GM12878 (cell line): ENCODE data around the gene PAEP. TPM values are rescaled to one million over a fixed set of nuclear protein-coding genes. Genes with fewer than 3 reads are reported as not detected.

Experiments
- ATAC-seq: fragments of 200-7000 bp; cut with Tn5 transposase; 3 replicates; pipeline ENCODE4 v1.9.1; 2020; ENCODE audit warnings: mild to moderate bottlenecking, moderate library complexity
- BruUV-seq: library from RNA; stranded (reverse); fragments of 400-500 nt; replicated peaks from 2 replicates; lab custom pipeline; 2021; lab: Mats Ljungman, UMichigan
- CTCF ChIA-PET: fragments of 300-600 bp; sonication (Branson Sonifier 250); formaldehyde crosslinking; extraction: SDS; loops from one replicate; lab custom pipeline; 2021; ENCODE audit warnings: inconsistent platforms; lab: Yijun Ruan, JAX
- POLR2A ChIA-PET: fragments of 350-600 bp; formaldehyde crosslinking; extraction: SDS; loops from one replicate; lab custom pipeline; 2021; ENCODE audit warnings: inconsistent platforms; lab: Charles Lee
- RAD21 ChIA-PET: fragments of 300-600 bp; sonication (Branson Sonifier 250); formaldehyde crosslinking; loops from one replicate; lab custom pipeline; 2023; ENCODE audit warnings: antibody characterized with exemption; ENCODE audit not compliant: unreplicated experiment; lab: Charles Lee
- SMC1A ChIA-PET: fragments of 300-600 bp; sonication (Branson Sonifier 250); formaldehyde crosslinking; loops from one replicate; lab custom pipeline; 2023; ENCODE audit not compliant: unreplicated experiment, uncharacterized antibody; lab: Charles Lee
- DNase-seq: peaks from one replicate; pipeline ENCODE4 v3.0.0-alpha.2; 2011; ENCODE audit warnings: low read depth, low spot score
- FAIRE-seq: peaks from 3 replicates; lab custom pipeline; 2011; peaks lifted over from hg19 to GRCh38; lab: Jason Lieb, UNC
- H2AFZ ChIP-seq: 2 replicates; pipeline ENCODE4 v1.6.0; 2011; ENCODE audit warnings: low read depth, low read length, control low read depth; ENCODE audit not compliant: control insufficient read depth
- H3K27ac ChIP-seq: 2 replicates; pipeline ENCODE4 v1.5.1; 2011; ENCODE audit warnings: control low read depth; ENCODE audit not compliant: control insufficient read depth, insufficient read depth
- H3K27me3 ChIP-seq, 2 experiments: replicated peaks in 1 of 2; 2 replicates each; pipeline versions ENCODE4 v1.6.0 to v1.6.1; 2011; ENCODE audit warnings: low read length in 1 of 2; ENCODE audit not compliant: control insufficient read depth in 2 of 2, insufficient read depth in 2 of 2
- H3K36me3 ChIP-seq, 2 experiments: 2 replicates each; pipeline ENCODE4 v1.5.1; 2011; ENCODE audit warnings: low read length in 1 of 2; ENCODE audit not compliant: control insufficient read depth in 2 of 2, insufficient read depth in 2 of 2
- H3K4me1 ChIP-seq: 2 replicates; pipeline ENCODE4 v1.6.1; 2011; ENCODE audit warnings: mild to moderate bottlenecking, low read length, moderate library complexity, mixed read lengths; ENCODE audit not compliant: control insufficient read depth, insufficient read depth
- H3K4me2 ChIP-seq: 2 replicates; pipeline ENCODE4 v1.6.0; 2011; ENCODE audit warnings: control low read depth; ENCODE audit not compliant: control insufficient read depth, insufficient read depth
- H3K4me3 ChIP-seq: fragments of 200-600 bp; sonication (generic); 2 replicates; pipeline ENCODE4 v1.5.1; 2016
- H3K79me2 ChIP-seq: 2 replicates; pipeline ENCODE4 v1.6.0; 2011; ENCODE audit warnings: low read length; ENCODE audit not compliant: control insufficient read depth, insufficient read depth
- H3K9ac ChIP-seq: 2 replicates; pipeline ENCODE4 v1.8.0; 2011; ENCODE audit warnings: low read length, control low read depth, mixed read lengths; ENCODE audit not compliant: control insufficient read depth, insufficient read depth
- H3K9me3 ChIP-seq: replicated peaks from 3 replicates; pipeline ENCODE4 v1.5.1; 2011; ENCODE audit warnings: mild to moderate bottlenecking, low read length; ENCODE audit not compliant: control insufficient read depth, insufficient read depth
- H4K20me1 ChIP-seq: 2 replicates; pipeline ENCODE4 v1.6.0; 2011; ENCODE audit not compliant: control insufficient read depth, insufficient read depth
- CUX1 ChIP-seq: IDR thresholded peaks from 2 replicates; pipeline ENCODE4 v1.6.1; 2012; ENCODE audit warnings: improper control_type of control experiment, low read depth, low read length; ENCODE audit not compliant: insufficient replicate concordance
- HDAC2 ChIP-seq: fragments of 200-600 bp; sonication (generic); IDR thresholded peaks from 2 replicates; pipeline ENCODE4 v1.6.1; 2017
- MAX ChIP-seq: IDR thresholded peaks from 2 replicates; pipeline ENCODE4 v1.6.1; 2012; ENCODE audit warnings: low read depth, low read length, improper control_type of control experiment
- NFYB ChIP-seq: IDR thresholded peaks from 2 replicates; pipeline ENCODE4 v1.6.1; 2011; ENCODE audit warnings: low read depth, mild to moderate bottlenecking, low read length, improper control_type of control experiment, moderate library complexity; ENCODE audit not compliant: insufficient read depth
- NRF1 ChIP-seq: conservative IDR thresholded peaks from 2 replicates; pipeline ENCODE4 v1.6.1; 2011; ENCODE audit warnings: mild to moderate bottlenecking, low read depth, low read length, improper control_type of control experiment
- SMAD5 ChIP-seq: IDR thresholded peaks from 2 replicates; pipeline ENCODE4 v1.6.1; 2016; ENCODE audit warnings: antibody characterized with exemption, low read depth
- ZBTB11 ChIP-seq: fragments of 450-650 bp; formaldehyde crosslinking; IDR thresholded peaks from 2 replicates; pipeline ENCODE4 v1.5.0; 2022; ENCODE audit warnings: mild to moderate bottlenecking, missing genetic modification characterization
- ZNF207 ChIP-seq: fragments of 450-650 bp; IDR thresholded peaks from 2 replicates; pipeline ENCODE4 v1.6.1; 2014; ENCODE audit warnings: antibody characterized with exemption, mild to moderate bottlenecking, borderline replicate concordance
- WGBS: methylation state at CpG from one replicate; pipeline ENCODE4 v1.1.6; 2016; ENCODE audit warnings: low lambda C conversion rate; ENCODE audit not compliant: insufficient replicate concordance, insufficient coverage; ENCODE audit errors: missing lambda C conversion rate; 5-methylcytosine and 5-hydroxymethylcytosine counted together
- in situ Hi-C: fragments of 300-500 bp; cut with MboI; formaldehyde crosslinking; loops from 9 replicates; pipeline ENCODE4 v1.14.3; 2018; ENCODE audit warnings: mixed read lengths
- intact Hi-C: fragments of 100-400 bp; cut with micrococcal nuclease; formaldehyde crosslinking; loops from one replicate; pipeline ENCODE4 v1.14.2; 2022; ENCODE audit not compliant: unreplicated experiment
- polyA plus RNA-seq, 11 experiments: library from polyadenylated mRNA; depleted of rRNA in 4 of 11; unstranded in 6 of 11; stranded (reverse) in 5 of 11; fragments of >200 nt; fragmentation: Nextera tagmentation in 4 of 11; fragmentation: Illumina TruSeq in 1 of 11; extraction: Ambion mirVana in 4 of 11; extraction: Trizol in 1 of 11; gene quantifications; 1 replicate in 1 of 11; 2 replicates in 10 of 11; pipeline versions ENCODE4 v1.2.1 to v1.2.3, GENCODE V29; 2011 to 2016; ENCODE audit warnings: inconsistent platforms in 2 of 11, missing spikeins in 2 of 11, low read depth in 1 of 11
- total RNA-seq, 4 experiments: library from RNA; depleted of rRNA in 3 of 4; stranded (reverse); fragments of >200 nt in 3 of 4; fragmentation: Illumina TruSeq in 1 of 4; extraction: Trizol in 1 of 4; gene quantifications; 2 replicates each; pipeline versions ENCODE4 v1.2.1 to v1.2.3, GENCODE V29; 2013 to 2021

The PAEP gene
- total and polyA plus RNA-seq, 10 of the 15 experiments (the other 5 are each of a cell fraction or from before 2014, with no cell fraction given): not detected

- TF ChIP-seq ZNF207: no peak
- no peak for TF ChIP-seq SMAD5
- no peak for TF ChIP-seq HDAC2
- no peak for TF ChIP-seq NFYB
- TF ChIP-seq MAX: no peak
- TF ChIP-seq NRF1: no peak
- TF ChIP-seq CUX1: no peak
- TF ChIP-seq ZBTB11 (CRISPR knock-in tag): no peak
- H3K27me3 ChIP-seq: no peaks in the 10 kb centered on the region
- H2AFZ ChIP-seq: no peak overlapping the region
- no peaks in the 10 kb centered on the region for H3K79me2 ChIP-seq
- H4K20me1 ChIP-seq: no peaks in the 10 kb centered on the region
- H3K4me2 ChIP-seq: no peak overlapping the region
- no peak overlapping the region for H3K9ac ChIP-seq
- no peak overlapping the region for H3K27ac ChIP-seq
- no peaks in the 10 kb centered on the region for H3K36me3 ChIP-seq
- ChIA-PET CTCF (interaction anchor here (0.6 kb wide), 1 partner anchor 32 kb away, joined by 3 read pairs; no protein-coding TSS in a partner anchor), RAD21 (no interaction called here), SMC1A (no interaction called here), POLR2A (no interaction called here)
- no peak overlapping the region for H3K4me3 ChIP-seq
- H3K4me1 ChIP-seq: no peaks in the 10 kb centered on the region
- ATAC-seq (no peak), FAIRE-seq (no peak), DNase-seq (no peak)
- no TSS peak for BruUV-seq
- intact Hi-C loops: no loop called here
- no peaks in the 10 kb centered on the region for H3K9me3 ChIP-seq
- WGBS: 7% methylated on average over 2 of the region's 2 CpGs
- in situ Hi-C loops: no loop called here
These were observed 34.7 kb downstream of the PAEP start for GRCh38 chr9:135596211-135596610.
